ENCODE data around the gene DAPK1. TPM values are rescaled to one million over a fixed set of nuclear protein-coding genes. Genes with fewer than 3 reads are reported as not detected.

DAPK1 gene
- total and polyA plus RNA-seq, 2 donors (not counting 3 experiments of a cell fraction or from before 2014, with no cell fraction given): 58.9 to 119 TPM

GRCh38 chr9:87647114-87647513 is 149.4 kb downstream of the DAPK1 start:
- H3K4me2 ChIP-seq (ENCODE audit: insufficient read depth, low read length): no peak overlapping the region
- TF ChIP-seq POLR2AphosphoS5 (IDR thresholded peaks at IDR 0.05; ENCODE audit: insufficient read depth, low read depth, low read length) (no peak), POLR2A (IDR thresholded peaks at IDR 0.05; ENCODE audit: low read depth, low read length) (no peak), EZH2 (IDR thresholded peaks at IDR 0.05; ENCODE audit: borderline replicate concordance, low read depth, low read length, severe bottlenecking) (no peak), GATA2 (IDR thresholded peaks at IDR 0.05; ENCODE audit: insufficient read depth, insufficient read length, low read depth, low read length) (no peak), JUN (IDR thresholded peaks at IDR 0.05; ENCODE audit: borderline replicate concordance, insufficient read depth, insufficient read length, low read depth) (no peak), MYC (IDR thresholded peaks at IDR 0.05; ENCODE audit: low read depth, low read length) (no peak), MAX (IDR thresholded peaks at IDR 0.05; ENCODE audit: insufficient read depth, insufficient read length) (no peak), FOS (IDR thresholded peaks at IDR 0.05; ENCODE audit: borderline replicate concordance, insufficient read depth, low read length) (no peak), CTCF (IDR thresholded peaks at IDR 0.05; ENCODE audit: extremely low read depth in 1 of 2, insufficient read depth in 1 of 2, low read depth in 1 of 2, low read length in 2 of 2) (no peak)
- H3K9me1 ChIP-seq (replicated peaks; ENCODE audit: control insufficient read depth, extremely low read depth, insufficient read depth, low read length): no peaks in the 10 kb centered on the region
- no peaks in the 10 kb centered on the region for H3K9me3 ChIP-seq (replicated peaks; ENCODE audit: control insufficient read depth, insufficient read depth, low read length)
- H3K79me2 ChIP-seq (ENCODE audit: control insufficient read depth, insufficient read depth, low read length): no peaks in the 10 kb centered on the region
- intact Hi-C loops (cut with micrococcal nuclease): no loop called here
- no peak overlapping the region for H3K4me3 ChIP-seq (replicated peaks in 1 of 3; ENCODE audit: insufficient read depth in 1 of 3, low read depth in 1 of 3, low read length in 3 of 3)
- H3K4me1 ChIP-seq (ENCODE audit: control insufficient read depth, extremely low read depth, insufficient read depth, low read length): no peaks in the 10 kb centered on the region
- no peaks in the 10 kb centered on the region for H3K27me3 ChIP-seq (ENCODE audit: control insufficient read depth in 2 of 2, insufficient read depth in 2 of 2, low read length in 2 of 2)
- no peak overlapping the region for H3K9ac ChIP-seq (replicated peaks; ENCODE audit: extremely low read depth, insufficient read depth, low read length)
- H3K36me3 ChIP-seq (ENCODE audit: control insufficient read depth in 2 of 2, extremely low read depth in 1 of 2, insufficient read depth in 2 of 2, low read length in 2 of 2): peaks cover 3 to 50% of the 10 kb centered on the region in 2 experiments
- DNase-seq (ENCODE audit: low read depth, low spot score) (no peak), FAIRE-seq (no peak)
- ChIA-PET POLR2A (no interaction called here), CTCF (no interaction called here)
- BruUV-seq (replicated peaks): no TSS peak
- dilution Hi-C loops (cut with MboI; ENCODE audit: extremely low pct_ligation_motif_present, low sequenced_read_pairs): no loop called here
- no peak overlapping the region for H2AFZ ChIP-seq (ENCODE audit: low read depth, low read length)
- H3K27ac ChIP-seq (ENCODE audit: insufficient read depth, low read depth, low read length): no peak overlapping the region
- H4K20me1 ChIP-seq (replicated peaks; ENCODE audit: control insufficient read depth, extremely low read depth, insufficient read depth, low read length): no peaks in the 10 kb centered on the region
